ENCODE measurements around the gene OSBPL8. TPM values are rescaled to one million over a fixed set of nuclear protein-coding genes. Genes with fewer than 3 reads are reported as not detected.

The OSBPL8 gene
- total and polyA plus RNA-seq, 4 donors, result 6.9 to 32.5 (median 22.9) TPM

DNA sequence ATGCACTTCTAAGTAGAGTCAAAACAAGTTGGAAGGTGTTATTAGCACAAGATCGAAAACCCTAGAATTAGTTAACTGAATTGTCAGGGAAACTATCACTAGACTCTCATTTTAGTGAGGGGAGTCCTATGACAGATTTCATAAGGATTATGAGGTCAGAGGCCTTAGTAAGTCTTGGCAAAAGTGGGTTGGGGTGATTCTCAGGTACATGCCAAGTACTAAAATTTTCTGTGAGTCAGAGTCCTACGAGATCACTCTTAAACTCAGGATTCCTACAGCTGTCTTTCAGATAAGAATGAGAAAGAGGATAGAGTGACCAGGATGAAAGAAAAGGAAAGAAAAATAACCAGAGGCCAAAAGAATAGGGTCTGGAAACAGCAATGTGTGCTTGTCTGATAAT is 160.5 kb downstream of the OSBPL8 start:
- peaks cover 0 to 13% (median 3%) of the 10 kb centered on the region in 4 donors for H3K36me3 ChIP-seq (ENCODE audit: control insufficient read depth in 4 of 4, insufficient read depth in 3 of 4, low read depth in 1 of 4, low read length in 3 of 4)
- no peaks in the 10 kb centered on the region for H3K9me3 ChIP-seq (ENCODE audit: control insufficient read depth in 4 of 4, low read length in 3 of 4)
- TF ChIP-seq, protein P1, sequence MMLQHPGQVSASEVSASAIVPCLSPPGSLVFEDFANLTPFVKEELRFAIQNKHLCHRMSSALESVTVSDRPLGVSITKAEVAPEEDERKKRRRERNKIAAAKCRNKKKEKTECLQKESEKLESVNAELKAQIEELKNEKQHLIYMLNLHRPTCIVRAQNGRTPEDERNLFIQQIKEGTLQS (IDR thresholded peaks at IDR 0.05), result no peak
- no peak for TF ChIP-seq HNF4A (conservative IDR thresholded peaks at IDR 0.05)
- TF ChIP-seq GABPA (IDR thresholded peaks at IDR 0.05 in 1 of 2, conservative IDR thresholded peaks at IDR 0.05 in 1 of 2), result no peak
- TF ChIP-seq FOXA2 (IDR thresholded peaks at IDR 0.05), result no peak
- TF ChIP-seq, protein P2, sequence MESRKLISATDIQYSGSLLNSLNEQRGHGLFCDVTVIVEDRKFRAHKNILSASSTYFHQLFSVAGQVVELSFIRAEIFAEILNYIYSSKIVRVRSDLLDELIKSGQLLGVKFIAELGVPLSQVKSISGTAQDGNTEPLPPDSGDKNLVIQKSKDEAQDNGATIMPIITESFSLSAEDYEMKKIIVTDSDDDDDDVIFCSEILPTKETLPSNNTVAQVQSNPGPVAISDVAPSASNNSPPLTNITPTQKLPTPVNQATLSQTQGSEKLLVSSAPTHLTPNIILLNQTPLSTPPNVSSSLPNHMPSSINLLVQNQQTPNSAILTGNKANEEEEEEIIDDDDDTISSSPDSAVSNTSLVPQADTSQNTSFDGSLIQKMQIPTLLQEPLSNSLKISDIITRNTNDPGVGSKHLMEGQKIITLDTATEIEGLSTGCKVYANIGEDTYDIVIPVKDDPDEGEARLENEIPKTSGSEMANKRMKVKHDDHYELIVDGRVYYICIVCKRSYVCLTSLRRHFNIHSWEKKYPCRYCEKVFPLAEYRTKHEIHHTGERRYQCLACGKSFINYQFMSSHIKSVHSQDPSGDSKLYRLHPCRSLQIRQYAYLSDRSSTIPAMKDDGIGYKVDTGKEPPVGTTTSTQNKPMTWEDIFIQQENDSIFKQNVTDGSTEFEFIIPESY (IDR thresholded peaks at IDR 0.05), result no peak
- no peak for TF ChIP-seq SP1 (IDR thresholded peaks at IDR 0.05)
- TF ChIP-seq YY1 (IDR thresholded peaks at IDR 0.05), result no peak
- TF ChIP-seq HNF4G (IDR thresholded peaks at IDR 0.05), result no peak
- TF ChIP-seq, protein P3, sequence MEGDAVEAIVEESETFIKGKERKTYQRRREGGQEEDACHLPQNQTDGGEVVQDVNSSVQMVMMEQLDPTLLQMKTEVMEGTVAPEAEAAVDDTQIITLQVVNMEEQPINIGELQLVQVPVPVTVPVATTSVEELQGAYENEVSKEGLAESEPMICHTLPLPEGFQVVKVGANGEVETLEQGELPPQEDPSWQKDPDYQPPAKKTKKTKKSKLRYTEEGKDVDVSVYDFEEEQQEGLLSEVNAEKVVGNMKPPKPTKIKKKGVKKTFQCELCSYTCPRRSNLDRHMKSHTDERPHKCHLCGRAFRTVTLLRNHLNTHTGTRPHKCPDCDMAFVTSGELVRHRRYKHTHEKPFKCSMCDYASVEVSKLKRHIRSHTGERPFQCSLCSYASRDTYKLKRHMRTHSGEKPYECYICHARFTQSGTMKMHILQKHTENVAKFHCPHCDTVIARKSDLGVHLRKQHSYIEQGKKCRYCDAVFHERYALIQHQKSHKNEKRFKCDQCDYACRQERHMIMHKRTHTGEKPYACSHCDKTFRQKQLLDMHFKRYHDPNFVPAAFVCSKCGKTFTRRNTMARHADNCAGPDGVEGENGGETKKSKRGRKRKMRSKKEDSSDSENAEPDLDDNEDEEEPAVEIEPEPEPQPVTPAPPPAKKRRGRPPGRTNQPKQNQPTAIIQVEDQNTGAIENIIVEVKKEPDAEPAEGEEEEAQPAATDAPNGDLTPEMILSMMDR (IDR thresholded peaks at IDR 0.05; ENCODE audit: low read depth, low read length, missing input control), result no peak
- TF ChIP-seq NR2F2 (IDR thresholded peaks at IDR 0.05), result no peak
- TF ChIP-seq RXRA (IDR thresholded peaks at IDR 0.05), result no peak
- no peak for TF ChIP-seq TAF1 (conservative IDR thresholded peaks at IDR 0.05)
- TF ChIP-seq EGR1 (IDR thresholded peaks at IDR 0.05; ENCODE audit: low read depth in 2 of 2), result no peak
- TF ChIP-seq, protein P4, sequence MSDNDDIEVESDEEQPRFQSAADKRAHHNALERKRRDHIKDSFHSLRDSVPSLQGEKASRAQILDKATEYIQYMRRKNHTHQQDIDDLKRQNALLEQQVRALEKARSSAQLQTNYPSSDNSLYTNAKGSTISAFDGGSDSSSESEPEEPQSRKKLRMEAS (IDR thresholded peaks at IDR 0.05), result no peak
- TF ChIP-seq FOXA1 (IDR thresholded peaks at IDR 0.05), result no peak
- no peak for TF ChIP-seq RAD21 (IDR thresholded peaks at IDR 0.05)
- no peak for TF ChIP-seq JUND (IDR thresholded peaks at IDR 0.05)
- TF ChIP-seq, protein P5, sequence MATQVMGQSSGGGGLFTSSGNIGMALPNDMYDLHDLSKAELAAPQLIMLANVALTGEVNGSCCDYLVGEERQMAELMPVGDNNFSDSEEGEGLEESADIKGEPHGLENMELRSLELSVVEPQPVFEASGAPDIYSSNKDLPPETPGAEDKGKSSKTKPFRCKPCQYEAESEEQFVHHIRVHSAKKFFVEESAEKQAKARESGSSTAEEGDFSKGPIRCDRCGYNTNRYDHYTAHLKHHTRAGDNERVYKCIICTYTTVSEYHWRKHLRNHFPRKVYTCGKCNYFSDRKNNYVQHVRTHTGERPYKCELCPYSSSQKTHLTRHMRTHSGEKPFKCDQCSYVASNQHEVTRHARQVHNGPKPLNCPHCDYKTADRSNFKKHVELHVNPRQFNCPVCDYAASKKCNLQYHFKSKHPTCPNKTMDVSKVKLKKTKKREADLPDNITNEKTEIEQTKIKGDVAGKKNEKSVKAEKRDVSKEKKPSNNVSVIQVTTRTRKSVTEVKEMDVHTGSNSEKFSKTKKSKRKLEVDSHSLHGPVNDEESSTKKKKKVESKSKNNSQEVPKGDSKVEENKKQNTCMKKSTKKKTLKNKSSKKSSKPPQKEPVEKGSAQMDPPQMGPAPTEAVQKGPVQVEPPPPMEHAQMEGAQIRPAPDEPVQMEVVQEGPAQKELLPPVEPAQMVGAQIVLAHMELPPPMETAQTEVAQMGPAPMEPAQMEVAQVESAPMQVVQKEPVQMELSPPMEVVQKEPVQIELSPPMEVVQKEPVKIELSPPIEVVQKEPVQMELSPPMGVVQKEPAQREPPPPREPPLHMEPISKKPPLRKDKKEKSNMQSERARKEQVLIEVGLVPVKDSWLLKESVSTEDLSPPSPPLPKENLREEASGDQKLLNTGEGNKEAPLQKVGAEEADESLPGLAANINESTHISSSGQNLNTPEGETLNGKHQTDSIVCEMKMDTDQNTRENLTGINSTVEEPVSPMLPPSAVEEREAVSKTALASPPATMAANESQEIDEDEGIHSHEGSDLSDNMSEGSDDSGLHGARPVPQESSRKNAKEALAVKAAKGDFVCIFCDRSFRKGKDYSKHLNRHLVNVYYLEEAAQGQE (IDR thresholded peaks at IDR 0.05), result no peak
- no peak for DNase-seq (ENCODE audit: low spot score)
- H3K4me1 ChIP-seq (ENCODE audit: control insufficient read depth in 4 of 4, insufficient read depth in 4 of 4, low read length in 3 of 4), result no peaks in the 10 kb centered on the region
- H3K4me3 ChIP-seq (ENCODE audit: low read depth in 1 of 3, low read length in 3 of 3), result no peak overlapping the region
- no peak overlapping the region for H3K9ac ChIP-seq (ENCODE audit: low read depth in 1 of 2, low read length in 2 of 2)
- no peaks in the 10 kb centered on the region for H3K27me3 ChIP-seq (ENCODE audit: control insufficient read depth in 4 of 4, insufficient read depth in 4 of 4, low read length in 3 of 4)
- H3K27ac ChIP-seq (ENCODE audit: low read depth in 1 of 2, low read length in 2 of 2), result no peak overlapping the region
- 98% methylated on average over 2 of the region's 2 CpGs for WGBS

Measured in liver (tissue), 9 donors.